ENCODE results near the gene OR4C6.

GRCh38 chr11:55701429-55701828 is 39.4 kb downstream of the OR4C6 start:
- TF ChIP-seq CTCF (IDR thresholded peaks at IDR 0.05; ENCODE audit: insufficient read depth, low read length, poor library complexity, severe bottlenecking) (no peak), EZH2phosphoT487 (conservative IDR thresholded peaks at IDR 0.05; ENCODE audit: low read length) (no peak)
